ENCODE measurements around the gene DNAAF2. TPM values are rescaled to one million over a fixed set of nuclear protein-coding genes. Genes with fewer than 3 reads are reported as not detected.

The DNAAF2 gene
- total and polyA plus RNA-seq, 2 of the 8 experiments (the other 6 are each of a cell fraction or from before 2014, with no cell fraction given), result 12.2 to 30.0 TPM

GRCh38 chr14:49612671-49613070 is 22.4 kb downstream of the DNAAF2 start:
- no peak for DNase-seq (ENCODE audit: low read depth in 1 of 2, low spot score in 2 of 2)
- no peak overlapping the region for H3K4me3 ChIP-seq (ENCODE audit: extremely low read depth in 1 of 4, insufficient read depth in 2 of 4, low read depth in 3 of 4, low read length in 4 of 4)
- H2AFZ ChIP-seq (ENCODE audit: low read length), result no peak overlapping the region
- no peak overlapping the region for H2BK5ac ChIP-seq (ENCODE audit: low read depth, low read length)
- POLR2A ChIA-PET (ENCODE audit: partially characterized antibody), result interaction anchor here (0.7 to 3.2 kb wide), 4 partner anchors 8 to 1189 kb away, joined by 4 to 19 read pairs (median 5); partner anchors contain the start of genes LRR1, MGAT2 and RPL36AL
- no peak overlapping the region for H2AK5ac ChIP-seq (ENCODE audit: low read depth, low read length)
- H3K27me3 ChIP-seq (replicated peaks in 1 of 4; ENCODE audit: control insufficient read depth in 3 of 4, extremely low read depth in 1 of 4, insufficient read depth in 3 of 4, low read length in 3 of 4), result no peaks in the 10 kb centered on the region
- CTCF ChIA-PET (ENCODE audit: partially characterized antibody), result interaction anchor here (1.1 kb wide), 2 partner anchors 9 to 248 kb away, joined by 3 read pairs; no protein-coding TSS in a partner anchor
- H2BK12ac ChIP-seq (ENCODE audit: low read depth, low read length), result no peak overlapping the region
- 98% methylated on average over 8 of the region's 8 CpGs; no CpG with 5 or more reads in 1 of the 2 experiments for WGBS, 2 experiments (ENCODE audit: extremely low coverage in 1 of 2, insufficient coverage in 1 of 2, insufficient read length in 1 of 2, insufficient replicate concordance in 2 of 2, low coverage in 1 of 2, low lambda C conversion rate in 2 of 2, missing lambda C conversion rate in 1 of 2)
- H4K5ac ChIP-seq (ENCODE audit: insufficient read length, low read depth, low read length), result no peak overlapping the region
- H2BK20ac ChIP-seq (ENCODE audit: low read length), result no peak overlapping the region
- no peak overlapping the region for H4K8ac ChIP-seq (ENCODE audit: extremely low read depth, insufficient read depth, low read length)
- no peak overlapping the region for H3K9ac ChIP-seq (replicated peaks in 1 of 4; ENCODE audit: extremely low read depth in 1 of 4, low read depth in 3 of 4, low read length in 3 of 4)
- H3K23ac ChIP-seq (ENCODE audit: insufficient read length), result no peak overlapping the region
- H3K23me2 ChIP-seq (ENCODE audit: low read depth, low read length), result no peaks in the 10 kb centered on the region
- no peak overlapping the region for H3K14ac ChIP-seq (ENCODE audit: insufficient read length)
- no peak overlapping the region for H3K27ac ChIP-seq (ENCODE audit: low read depth, low read length)
- no peaks in the 10 kb centered on the region for H4K20me1 ChIP-seq (replicated peaks in 1 of 2; ENCODE audit: control insufficient read depth in 1 of 2, insufficient read depth in 2 of 2, low read length in 2 of 2)
- no peak overlapping the region for H2BK15ac ChIP-seq (ENCODE audit: low read length)
- no peak overlapping the region for H3K4ac ChIP-seq (replicated peaks; ENCODE audit: insufficient read length, low read depth, low read length)
- peaks cover 0 to 19% (median 3%) of the 10 kb centered on the region in 4 experiments; a peak in 4 of 8 replicates for H3K36me3 ChIP-seq (ENCODE audit: control insufficient read depth in 2 of 4, insufficient read depth in 4 of 4, low read length in 3 of 4)
- H3K56ac ChIP-seq (replicated peaks; ENCODE audit: insufficient read length, low read depth, low read length), result no peak overlapping the region
- no peak overlapping the region for H3K18ac ChIP-seq (ENCODE audit: extremely low read depth, low read length)
- H4K91ac ChIP-seq (replicated peaks; ENCODE audit: insufficient read length, low read length), result no peak overlapping the region
- no peaks in the 10 kb centered on the region for H3K79me1 ChIP-seq (ENCODE audit: low read depth, low read length)
- H3K4me1 ChIP-seq (replicated peaks in 1 of 4; ENCODE audit: control insufficient read depth in 3 of 4, insufficient read depth in 4 of 4, low read length in 3 of 4), result no peaks in the 10 kb centered on the region
- FAIRE-seq, result no peak
- no peaks in the 10 kb centered on the region for H3K79me2 ChIP-seq (ENCODE audit: control insufficient read depth in 1 of 2, insufficient read depth in 2 of 2, low read length in 2 of 2)
- H3K9me3 ChIP-seq (ENCODE audit: insufficient read depth in 2 of 2, low read depth in 1 of 2, low read length in 1 of 2), result no peaks in the 10 kb centered on the region
- no peak overlapping the region for H2BK120ac ChIP-seq (replicated peaks; ENCODE audit: low read depth, low read length)
- H3K4me2 ChIP-seq (ENCODE audit: insufficient read depth in 1 of 2, low read depth in 2 of 2, low read length in 2 of 2), result no peak overlapping the region
- TF ChIP-seq POLR2AphosphoS5 (IDR thresholded peaks at IDR 0.05; ENCODE audit: low read depth, low read length), result no peak
- no peak for TF ChIP-seq CEBPB (IDR thresholded peaks at IDR 0.05; ENCODE audit: low read depth, low read length)
- TF ChIP-seq SIRT6 (IDR thresholded peaks at IDR 0.05; ENCODE audit: low read length), result no peak
- no peak for TF ChIP-seq ATF2 (IDR thresholded peaks at IDR 0.05; ENCODE audit: low read length)
- no peak for TF ChIP-seq RBBP5 (IDR thresholded peaks at IDR 0.05; ENCODE audit: borderline replicate concordance, low read depth, low read length)
- TF ChIP-seq NRF1 (IDR thresholded peaks at IDR 0.05; ENCODE audit: low read depth, low read length), result no peak
- TF ChIP-seq TAF1 (IDR thresholded peaks at IDR 0.05; ENCODE audit: low read depth, low read length), result no peak
- TF ChIP-seq RFX5 (IDR thresholded peaks at IDR 0.05; ENCODE audit: borderline replicate concordance, low read depth, low read length), result no peak
- TF ChIP-seq JUND (IDR thresholded peaks at IDR 0.05; ENCODE audit: low read length), result no peak
- TF ChIP-seq CHD2 (IDR thresholded peaks at IDR 0.05; ENCODE audit: low read length), result no peak
- TF ChIP-seq SIN3A (conservative IDR thresholded peaks at IDR 0.05 in 1 of 2, IDR thresholded peaks at IDR 0.05 in 1 of 2; ENCODE audit: low read depth in 1 of 2, low read length in 2 of 2), result no peak
- no peak for TF ChIP-seq CBX8 (IDR thresholded peaks at IDR 0.05; ENCODE audit: borderline replicate concordance, low read depth, low read length)
- no peak for TF ChIP-seq BACH1 (IDR thresholded peaks at IDR 0.05; ENCODE audit: low read length)
- TF ChIP-seq PHF8 (conservative IDR thresholded peaks at IDR 0.05; ENCODE audit: low read depth, low read length), result no peak

Data from H1 (cell line).